ENCODE data around the gene RPL10A.

GRCh38 chr6:35500782-35501181 lies 32.6 kb downstream of the RPL10A start:
- no peak for TF ChIP-seq CTCF (IDR thresholded peaks at IDR 0.05)
- no peak for TF ChIP-seq POLR2A (IDR thresholded peaks at IDR 0.05)
